GM23248 (cell line): ENCODE results near the gene ECSCR.

ENCODE experiments used
- EZH2 ChIP-seq: fragments of 200-600 bp; sonication (generic); IDR thresholded peaks from 2 replicates; pipeline ENCODE4 v1.6.1; 2018; ENCODE audit warnings: antibody characterized with exemption, mild to moderate bottlenecking; ENCODE audit not compliant: insufficient read depth, poor library complexity, severe bottlenecking
- EZH2phosphoT487 ChIP-seq: fragments of 200-600 bp; sonication (generic); IDR thresholded peaks from 2 replicates; pipeline ENCODE4 v1.6.1; 2018; ENCODE audit warnings: antibody characterized with exemption, moderate library complexity, mild to moderate bottlenecking, low read depth; ENCODE audit not compliant: insufficient read depth

DNA sequence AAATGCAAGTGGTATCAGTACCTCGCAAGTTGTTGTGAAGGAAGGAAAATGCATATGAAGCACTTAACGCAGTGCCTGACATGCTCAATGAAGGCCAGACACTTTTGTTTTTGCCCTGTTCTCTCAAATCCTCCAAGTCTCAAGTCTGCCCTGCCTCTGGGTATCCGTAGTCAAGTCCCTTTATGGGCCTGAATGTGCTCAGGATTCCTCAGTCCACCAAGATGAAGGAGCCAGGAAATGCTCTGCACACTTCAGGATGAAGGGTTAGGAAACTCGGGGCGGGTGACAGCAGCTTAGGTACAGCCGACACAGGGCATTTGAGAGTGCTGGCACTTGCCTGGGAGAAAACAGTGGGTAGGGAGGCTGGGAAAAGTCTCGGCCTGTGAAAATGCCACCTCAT lies 1.4 kb downstream of the ECSCR start:
- no peak for TF ChIP-seq EZH2
- no peak for TF ChIP-seq EZH2phosphoT487
